Thyroid gland (tissue), 4 donors: ENCODE results near the gene RPS6KL1. TPM values are rescaled to one million over a fixed set of nuclear protein-coding genes. Genes with fewer than 3 reads are reported as not detected.

Experiments
- DNase-seq, 2 donors: peaks; one replicate each; pipeline ENCODE4 v3.0.0-alpha.2; 2019
- H3K27ac ChIP-seq, 3 donors: fragments of 200-600 bp; sonication (generic); 1 replicate in 2 of 3; 2 replicates in 1 of 3; pipeline ENCODE4 v1.5.1; 2016 to 2019; ENCODE audit warnings: mild to moderate bottlenecking in 1 of 3, moderate library complexity in 1 of 3
- H3K27me3 ChIP-seq: fragments of 200-600 bp; sonication (generic); one replicate; pipeline ENCODE4 v1.5.1; 2019
- H3K36me3 ChIP-seq, 2 donors: fragments of 200-600 bp; sonication (generic); one replicate each; pipeline ENCODE4 v1.5.1; 2016 to 2019
- H3K4me1 ChIP-seq, 2 donors: fragments of 200-600 bp; sonication (generic); one replicate each; pipeline ENCODE4 v1.5.1; 2017 to 2019
- H3K4me3 ChIP-seq, 3 donors: fragments of 200-600 bp; sonication (generic); replicated peaks in 1 of 3; 1 replicate in 2 of 3; 2 replicates in 1 of 3; pipeline ENCODE4 v1.5.1; 2016; ENCODE audit warnings: mild to moderate bottlenecking in 1 of 3
- H3K9me3 ChIP-seq: fragments of 200-600 bp; sonication (generic); one replicate; pipeline ENCODE4 v1.5.1; 2017
- CTCF ChIP-seq, 6 experiments: fragments of 200-600 bp in 3 of 6; fragments of 450-650 bp in 3 of 6; sonication (generic) in 3 of 6; IDR thresholded peaks; one replicate each; pipeline ENCODE4 v1.5.1; 2016 to 2019; ENCODE audit warnings: antibody characterized with exemption in 6 of 6, mild to moderate bottlenecking in 2 of 6, inconsistent platforms in 1 of 6, moderate library complexity in 1 of 6
- POLR2A ChIP-seq, 2 donors: fragments of 450-650 bp; IDR thresholded peaks; one replicate each; pipeline ENCODE4 v1.6.1; 2017; ENCODE audit warnings: antibody characterized with exemption in 2 of 2, mild to moderate bottlenecking in 2 of 2, moderate library complexity in 1 of 2
- WGBS, 2 donors: methylation state at CpG; one replicate each; pipeline ENCODE4 v1.1.5; 2017; 5-methylcytosine and 5-hydroxymethylcytosine counted together
- intact Hi-C: fragments of 100-400 bp; cut with DNase I; formaldehyde crosslinking; loops from one replicate; pipeline ENCODE4 v1.15.1; 2023
- total RNA-seq, 4 donors: library from RNA; depleted of rRNA; stranded (reverse); fragments of >200 nt; gene quantifications; one replicate each; pipeline ENCODE4 v1.2.3, GENCODE V29; 2016

Gene RPS6KL1
- total RNA-seq, 4 donors from 2014 or later: 5.7 to 16.4 (median 9.5) TPM

GRCh38 chr14:74960736-74961135 lies 37.7 kb upstream of the RPS6KL1 start:
- no peak overlapping the region for H3K27ac ChIP-seq
- no peaks in the 10 kb centered on the region for H3K27me3 ChIP-seq
- 83 to 90% methylated on average over 4 of the region's 4 CpGs for WGBS, 2 donors
- peaks cover 12 to 29% of the 10 kb centered on the region in 2 donors for H3K4me1 ChIP-seq
- intact Hi-C loops: no loop called here
- no peak for DNase-seq
- no peak overlapping the region for H3K4me3 ChIP-seq
- TF ChIP-seq POLR2A (IDR thresholded peaks at IDR 0.05) (no peak), CTCF (IDR thresholded peaks at IDR 0.05) (no peak)
- no peaks in the 10 kb centered on the region for H3K9me3 ChIP-seq
- no peaks in the 10 kb centered on the region for H3K36me3 ChIP-seq

DNA sequence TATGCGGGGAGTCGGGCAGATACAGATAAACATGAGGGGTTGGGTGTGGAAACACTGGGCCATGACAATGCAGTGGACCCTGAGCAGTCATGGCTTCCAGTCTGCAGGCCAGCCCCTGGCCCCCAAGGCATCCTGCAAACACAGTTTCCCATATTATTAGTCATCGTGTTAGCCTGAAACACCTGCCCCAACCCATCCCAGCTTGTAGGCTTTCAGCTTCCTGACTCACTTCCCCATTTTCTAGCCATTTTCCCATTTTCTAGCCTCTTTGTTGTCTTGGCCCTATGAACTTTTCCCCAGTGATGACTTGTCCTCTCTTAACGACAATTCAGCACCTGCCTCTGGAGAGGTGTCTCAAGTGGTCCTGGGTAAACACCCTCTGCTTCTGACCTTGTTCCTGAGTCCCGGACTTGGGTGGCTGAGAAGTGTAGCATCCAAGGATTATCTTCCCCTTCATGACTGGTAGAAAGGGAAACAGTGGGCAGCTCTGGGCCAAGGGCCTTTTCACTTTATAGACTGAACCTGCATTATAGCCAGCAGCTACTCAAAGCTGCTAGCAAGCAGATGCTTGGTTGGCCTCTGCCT lies 36.6 kb upstream of the RPS6KL1 start:
- Histone ChIP-seq H3K4me3 (no peak overlapping the region), H3K27ac (no peak overlapping the region), H3K4me1 (peaks cover 12 to 37% of the 10 kb centered on the region in 2 donors), H3K9me3 (no peaks in the 10 kb centered on the region), H3K36me3 (no peaks in the 10 kb centered on the region), H3K27me3 (no peaks in the 10 kb centered on the region)
- peak; percentile 50 to 60 for DNase-seq
- 53 to 60% methylated on average over 5 of the region's 5 CpGs for WGBS, 2 donors
- TF ChIP-seq POLR2A (IDR thresholded peaks at IDR 0.05) (no peak), CTCF (IDR thresholded peaks at IDR 0.05) (no peak)
- intact Hi-C loops: no loop called here

DNA sequence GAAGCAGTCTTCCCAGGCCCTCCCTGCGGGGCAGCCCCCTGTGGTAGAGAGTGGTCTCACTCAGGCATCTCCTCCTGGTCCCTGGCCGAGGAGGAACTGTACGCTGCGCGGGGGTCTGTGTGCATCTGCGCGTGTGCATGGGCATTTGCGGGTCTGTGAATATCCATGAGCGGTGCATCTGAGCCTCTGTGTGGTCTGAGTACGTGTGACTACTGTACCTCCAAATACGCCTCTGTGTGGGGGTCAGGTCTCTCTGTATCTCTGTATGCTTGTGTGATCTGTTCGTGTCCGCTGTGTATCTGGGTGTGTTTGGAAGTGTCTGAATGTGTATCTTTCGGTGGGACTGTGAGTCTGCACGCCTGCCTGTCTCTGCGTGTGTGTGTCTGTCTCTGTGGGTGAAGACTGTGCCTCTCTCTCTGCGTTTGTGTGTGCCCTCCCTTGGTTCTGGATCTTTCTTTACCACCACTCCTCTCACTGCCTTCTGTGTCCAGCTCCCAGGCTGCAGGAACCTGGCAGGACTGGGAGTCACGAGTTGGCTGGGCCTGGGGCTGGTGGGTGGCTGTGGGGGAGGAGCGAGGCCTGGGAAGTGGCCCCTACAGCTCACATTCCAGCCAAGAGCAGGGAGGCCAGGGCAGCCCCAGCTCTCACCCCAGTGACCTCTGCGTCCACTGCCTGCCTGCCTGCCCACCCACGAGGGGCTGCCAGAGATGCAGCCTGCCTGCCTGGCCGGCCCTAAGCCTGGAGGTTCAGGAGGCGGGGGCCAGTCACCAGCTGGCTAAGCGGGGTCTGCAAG lies 33.4 kb upstream of the RPS6KL1 start:
- intact Hi-C loops: no loop called here

GRCh38 chr14:74956027-74956279 lies 32.9 kb upstream of the RPS6KL1 start:
- peaks cover 37 to 62% of the 10 kb centered on the region in 2 donors for H3K4me1 ChIP-seq
- 79 to 81% methylated on average over 9 of the region's 9 CpGs for WGBS, 2 donors
- peak overlapping the region in 1 of 3 donors; percentile 75 for H3K4me3 ChIP-seq
- TF ChIP-seq POLR2A (IDR thresholded peaks at IDR 0.05): no peak
- no peak for TF ChIP-seq CTCF (IDR thresholded peaks at IDR 0.05)
- no peaks in the 10 kb centered on the region for H3K27me3 ChIP-seq
- peak overlapping the region in 1 of 3 donors; percentile 90 for H3K27ac ChIP-seq
- intact Hi-C loops: no loop called here
- no peak for DNase-seq
- H3K9me3 ChIP-seq: no peaks in the 10 kb centered on the region
- H3K36me3 ChIP-seq: no peaks in the 10 kb centered on the region

More for the DNA sequence above, 33.4 kb upstream of the RPS6KL1 start:
- WGBS, 2 donors: 79 to 90% methylated on average over 10 to 19 of the region's 24 CpGs
- no peak overlapping the region for H3K4me3 ChIP-seq
- H3K36me3 ChIP-seq: no peaks in the 10 kb centered on the region
- DNase-seq: no peak
- peak overlapping the region in 1 of 3 donors; percentile 90 for H3K27ac ChIP-seq
- H3K27me3 ChIP-seq: no peaks in the 10 kb centered on the region
- no peaks in the 10 kb centered on the region for H3K9me3 ChIP-seq
- H3K4me1 ChIP-seq: peaks cover 34 to 57% of the 10 kb centered on the region in 2 donors
- TF ChIP-seq POLR2A (IDR thresholded peaks at IDR 0.05) (no peak), CTCF (IDR thresholded peaks at IDR 0.05) (no peak)
